GM23338 (cell line): Measurements from ENCODE around the gene POU2AF2. TPM values are rescaled to one million over a fixed set of nuclear protein-coding genes. Genes with fewer than 3 reads are reported as not detected.

ENCODE experiments used
- ATAC-seq: fragments of 200-7000 bp; cut with Tn5 transposase; 3 replicates; pipeline ENCODE4 v1.9.1; 2020
- DNase-seq: peaks from one replicate; pipeline ENCODE4 v3.0.0-alpha.2; 2015; ENCODE audit warnings: low spot score
- H2AFZ ChIP-seq: fragments of 200-600 bp; sonication (generic); 2 replicates; pipeline ENCODE4 v1.8.0; 2016; ENCODE audit warnings: antibody characterized with exemption, mild to moderate bottlenecking, moderate library complexity
- H3F3A ChIP-seq: fragments of 200-600 bp; sonication (generic); replicated peaks from 2 replicates; pipeline ENCODE4 v1.8.0; 2017; ENCODE audit warnings: antibody characterized with exemption, mixed run types, low read depth
- H3K27ac ChIP-seq: fragments of 200-600 bp; sonication (generic); 2 replicates; pipeline ENCODE4 v1.6.1; 2016; ENCODE audit warnings: low read depth
- H3K27me3 ChIP-seq: fragments of 200-600 bp; sonication (generic); 2 replicates; pipeline ENCODE4 v1.8.0; 2016; ENCODE audit warnings: mild to moderate bottlenecking, mixed run types, moderate library complexity; ENCODE audit not compliant: insufficient read depth
- H3K36me3 ChIP-seq: fragments of 200-600 bp; sonication (generic); 2 replicates; pipeline ENCODE4 v1.8.0; 2016; ENCODE audit warnings: mild to moderate bottlenecking; ENCODE audit not compliant: insufficient read depth
- H3K4me1 ChIP-seq: fragments of 200-600 bp; sonication (generic); 2 replicates; pipeline ENCODE4 v1.8.0; 2016; ENCODE audit warnings: mild to moderate bottlenecking, moderate library complexity; ENCODE audit not compliant: insufficient read depth
- H3K4me2 ChIP-seq: fragments of 200-600 bp; sonication (generic); 2 replicates; pipeline ENCODE4 v1.7.1; 2017; ENCODE audit warnings: mixed run types
- H3K4me3 ChIP-seq: fragments of 200-600 bp; sonication (generic); 2 replicates; pipeline ENCODE4 v1.6.1; 2016; ENCODE audit warnings: mixed run types
- H3K79me2 ChIP-seq: fragments of 200-600 bp; sonication (generic); replicated peaks from 2 replicates; pipeline ENCODE4 v1.8.0; 2017; ENCODE audit warnings: mild to moderate bottlenecking; ENCODE audit not compliant: insufficient read depth
- H3K9me2 ChIP-seq: fragments of 200-600 bp; sonication (generic); 2 replicates; pipeline ENCODE4 v1.8.0; 2017; ENCODE audit not compliant: insufficient read depth
- H4K20me1 ChIP-seq: fragments of 200-600 bp; sonication (generic); replicated peaks from 2 replicates; pipeline ENCODE4 v1.8.0; 2017; ENCODE audit warnings: mild to moderate bottlenecking; ENCODE audit not compliant: insufficient read depth
- H3K27ac Mint-ChIP-seq: 2 replicates; pipeline ENCODE4 v1.8.0; 2020; ENCODE audit warnings: inconsistent platforms, mild to moderate bottlenecking, moderate library complexity, mixed read lengths
- H3K27me3 Mint-ChIP-seq: 3 replicates; pipeline ENCODE4 v1.8.0; 2022; ENCODE audit warnings: low read depth, mild to moderate bottlenecking, moderate library complexity, mixed read lengths, inconsistent platforms; ENCODE audit not compliant: insufficient read depth, poor library complexity
- H3K36me3 Mint-ChIP-seq: 3 replicates; pipeline ENCODE4 v1.8.0; 2021; ENCODE audit warnings: low read depth, mild to moderate bottlenecking, inconsistent platforms, moderate library complexity, mixed read lengths
- H3K4me1 Mint-ChIP-seq: 3 replicates; pipeline ENCODE4 v1.8.0; 2020; ENCODE audit warnings: mild to moderate bottlenecking, inconsistent platforms, mixed read lengths
- H3K4me3 Mint-ChIP-seq: 3 replicates; pipeline ENCODE4 v1.8.0; 2021; ENCODE audit warnings: moderate library complexity, mild to moderate bottlenecking, inconsistent platforms, mixed read lengths
- H3K9me3 Mint-ChIP-seq: 3 replicates; pipeline ENCODE4 v1.8.0; 2020; ENCODE audit warnings: moderate library complexity, mild to moderate bottlenecking, inconsistent platforms, mixed read lengths
- CREB1 ChIP-seq: fragments of 250-450 bp; sonication (Bioruptor Pico); IDR thresholded peaks from 2 replicates; pipeline ENCODE4 v1.5.0; 2020; ENCODE audit warnings: low read depth, mild to moderate bottlenecking, moderate library complexity
- CTCF ChIP-seq, 2 experiments: fragments of 200-600 bp in 1 of 2; sonication (generic) in 1 of 2; conservative IDR thresholded peaks; 2 replicates each; pipeline versions ENCODE4 v1.5.1 to v1.6.1; 2016 to 2017; ENCODE audit warnings: antibody characterized with exemption in 2 of 2, low read depth in 2 of 2, mild to moderate bottlenecking in 2 of 2, moderate library complexity in 1 of 2
- ETS1 ChIP-seq: IDR thresholded peaks from 2 replicates; pipeline ENCODE4 v1.6.1; 2016; ENCODE audit warnings: antibody characterized with exemption
- EZH2 ChIP-seq: fragments of 200-600 bp; sonication (generic); IDR thresholded peaks from one replicate; pipeline ENCODE4 v1.8.0; 2017; ENCODE audit warnings: antibody characterized with exemption, mild to moderate bottlenecking, low read depth; ENCODE audit not compliant: unreplicated experiment
- EZH2phosphoT487 ChIP-seq: fragments of 200-600 bp; sonication (generic); IDR thresholded peaks from one replicate; pipeline ENCODE4 v1.8.1; 2018; ENCODE audit warnings: antibody characterized with exemption; ENCODE audit not compliant: unreplicated experiment
- JUNB ChIP-seq: IDR thresholded peaks from one replicate; pipeline ENCODE4 v1.6.1; 2016; ENCODE audit warnings: antibody characterized with exemption; ENCODE audit not compliant: unreplicated experiment
- NANOG ChIP-seq: IDR thresholded peaks from 2 replicates; pipeline ENCODE4 v1.6.1; 2016; ENCODE audit warnings: antibody characterized with exemption, borderline replicate concordance
- POLR2AphosphoS5 ChIP-seq: IDR thresholded peaks from 2 replicates; pipeline ENCODE4 v1.6.1; 2016; ENCODE audit warnings: antibody characterized with exemption, low read depth
- REST ChIP-seq: IDR thresholded peaks from one replicate; pipeline ENCODE4 v1.6.1; 2018; ENCODE audit warnings: antibody characterized with exemption; ENCODE audit not compliant: unreplicated experiment
- STAT1 ChIP-seq: IDR thresholded peaks from one replicate; pipeline ENCODE4 v1.6.1; 2016; ENCODE audit warnings: antibody characterized with exemption; ENCODE audit not compliant: unreplicated experiment
- ZNF114 ChIP-seq: fragments of 250-450 bp; sonication (Bioruptor Pico); IDR thresholded peaks from 2 replicates; pipeline ENCODE4 v1.5.0; 2020; ENCODE audit warnings: mild to moderate bottlenecking, moderate library complexity
- ZNF331 ChIP-seq: fragments of 250-450 bp; sonication (Bioruptor Pico); IDR thresholded peaks from 2 replicates; pipeline ENCODE4 v1.5.0; 2020; ENCODE audit warnings: low read depth, mild to moderate bottlenecking, moderate library complexity
- ZNF462 ChIP-seq: fragments of 250-450 bp; sonication (Bioruptor Pico); IDR thresholded peaks from 2 replicates; pipeline ENCODE4 v1.5.0; 2020; ENCODE audit warnings: mild to moderate bottlenecking, moderate library complexity
- polyA plus RNA-seq: library from polyadenylated mRNA; unstranded; fragments of >200 nt; fragmentation: Nextera tagmentation; extraction: Ambion mirVana; gene quantifications from 2 replicates; pipeline ENCODE4 v1.2.1, GENCODE V29; 2016
- total RNA-seq: library from RNA; depleted of rRNA; stranded (reverse); fragments of >200 nt; shearing (Covaris generic); gene quantifications from 2 replicates; pipeline ENCODE4 v1.2.3, GENCODE V29; 2014

The POU2AF2 gene
- total and polyA plus RNA-seq, 2 experiments from 2014 or later: not detected

GRCh38 chr11:111305162-111305802 lies 59.8 kb downstream of the POU2AF2 start:
- Histone ChIP-seq H3K4me3 (no peak overlapping the region), H3F3A (0 out of 2 replicates have a peak, but pooled peaks cover 5% of the 10 kb centered on the region), H3K36me3 (no peaks in the 10 kb centered on the region), H3K4me1 (peaks cover 10% of the 10 kb centered on the region), H3K4me2 (no peak overlapping the region), H4K20me1 (no peaks in the 10 kb centered on the region), H3K9me2 (no peaks in the 10 kb centered on the region), H3K79me2 (no peaks in the 10 kb centered on the region), H3K27ac (no peak overlapping the region), H2AFZ (no peak overlapping the region), H3K27me3 (peaks cover 10% of the 10 kb centered on the region)
- DNase-seq (no peak), ATAC-seq (no peak)
- Mint-ChIP-seq H3K27me3 (peaks cover 12% of the 10 kb centered on the region), H3K9me3 (no peaks in the 10 kb centered on the region), H3K27ac (no peak overlapping the region), H3K4me3 (no peak overlapping the region), H3K4me1 (peaks cover 27% of the 10 kb centered on the region), H3K36me3 (no peaks in the 10 kb centered on the region; the same call in 2 of the 3 replicates)
- TF ChIP-seq EZH2: no peak
- no peak for TF ChIP-seq JUNB
- TF ChIP-seq REST: no peak
- TF ChIP-seq NANOG: no peak
- TF ChIP-seq CREB1 (CRISPR knock-in tag): no peak
- TF ChIP-seq ETS1: no peak
- TF ChIP-seq ZNF331 (CRISPR knock-in tag): no peak
- no peak for TF ChIP-seq ZNF462 (CRISPR knock-in tag)
- no peak for TF ChIP-seq STAT1
- no peak for TF ChIP-seq EZH2phosphoT487
- no peak for TF ChIP-seq CTCF (conservative IDR thresholded peaks at IDR 0.05; ENCODE audit: low read depth in 2 of 2)
- no peak for TF ChIP-seq POLR2AphosphoS5
- TF ChIP-seq ZNF114 (CRISPR knock-in tag): no peak
